Raji (cell line): ENCODE measurements around the gene C6orf58.

Experiments
- POLR2A ChIP-seq: IDR thresholded peaks from 2 replicates; pipeline ENCODE4 v1.6.1; 2011; ENCODE audit warnings: low read depth, low read length, control low read depth; ENCODE audit not compliant: insufficient read depth

Gene C6orf58

DNA sequence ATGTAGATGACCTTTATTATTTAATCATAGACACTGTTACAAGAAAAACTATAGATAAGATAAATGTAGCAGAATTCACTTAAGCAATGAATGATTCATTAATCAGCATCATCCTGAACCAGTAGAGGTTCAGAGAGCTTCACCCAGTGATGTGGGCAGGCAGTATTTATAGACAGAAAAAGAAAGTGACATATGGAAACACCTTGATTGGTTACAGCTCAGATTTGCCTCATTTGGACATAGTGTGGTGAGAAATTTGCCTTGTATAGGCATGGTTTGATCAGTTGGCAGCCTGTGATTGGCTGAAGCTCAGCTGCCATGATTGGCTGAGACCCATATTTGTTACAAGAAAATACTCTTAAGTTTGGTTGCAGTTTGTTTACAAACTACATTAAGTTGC is 4.6 kb downstream of the C6orf58 start:
- TF ChIP-seq POLR2A, result no peak

DNA sequence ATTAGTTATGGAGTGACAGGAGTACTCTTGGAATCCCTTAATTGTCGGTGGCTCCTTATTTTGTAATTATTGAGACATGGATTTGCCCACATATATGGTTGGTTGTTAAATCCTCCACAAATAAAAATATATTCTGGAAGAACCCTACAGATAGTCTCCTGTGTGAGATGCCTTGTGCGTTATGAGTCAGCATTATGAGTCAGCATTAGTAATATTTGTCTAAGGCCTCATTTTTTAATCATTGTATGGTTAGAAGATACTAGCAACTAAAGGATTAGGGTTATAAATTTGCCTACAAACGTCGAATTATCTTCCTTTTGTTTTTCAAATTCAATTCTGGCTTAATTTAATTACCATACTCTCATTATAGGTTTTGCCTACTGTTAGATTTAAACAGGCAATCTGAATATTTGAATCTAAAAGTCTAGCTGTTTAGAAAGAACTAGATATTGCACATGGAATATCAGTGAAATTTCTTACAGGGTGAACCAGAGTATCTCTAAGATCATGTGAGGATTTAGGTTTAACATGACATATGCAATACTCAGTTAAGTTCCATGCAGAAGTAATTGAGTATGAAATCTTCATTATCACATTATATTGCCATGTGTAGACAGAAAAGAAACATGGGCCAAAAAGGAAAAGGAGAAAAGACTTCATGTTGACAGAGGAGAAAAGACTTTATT is 5.9 kb downstream of the C6orf58 start:
- TF ChIP-seq POLR2A, result no peak

DNA sequence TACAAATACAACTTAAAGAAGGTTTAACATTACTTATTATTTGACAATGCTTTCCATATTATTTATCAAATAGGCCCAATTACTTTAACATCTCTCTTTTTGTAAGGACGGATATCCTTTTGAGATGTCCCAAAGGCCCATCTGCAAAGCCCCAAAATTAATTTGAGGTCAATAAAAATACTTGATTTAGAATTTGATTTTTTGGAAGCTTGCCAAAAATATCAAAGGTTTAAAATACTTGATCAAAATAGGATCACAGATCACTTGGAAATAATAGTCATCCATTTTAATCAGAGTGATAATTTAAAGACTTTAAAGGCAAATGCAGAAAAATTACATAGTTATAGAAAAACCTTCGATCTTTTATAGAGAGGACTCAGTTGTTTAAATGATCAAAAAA is 8.1 kb downstream of the C6orf58 start:
- TF ChIP-seq POLR2A, result no peak

DNA sequence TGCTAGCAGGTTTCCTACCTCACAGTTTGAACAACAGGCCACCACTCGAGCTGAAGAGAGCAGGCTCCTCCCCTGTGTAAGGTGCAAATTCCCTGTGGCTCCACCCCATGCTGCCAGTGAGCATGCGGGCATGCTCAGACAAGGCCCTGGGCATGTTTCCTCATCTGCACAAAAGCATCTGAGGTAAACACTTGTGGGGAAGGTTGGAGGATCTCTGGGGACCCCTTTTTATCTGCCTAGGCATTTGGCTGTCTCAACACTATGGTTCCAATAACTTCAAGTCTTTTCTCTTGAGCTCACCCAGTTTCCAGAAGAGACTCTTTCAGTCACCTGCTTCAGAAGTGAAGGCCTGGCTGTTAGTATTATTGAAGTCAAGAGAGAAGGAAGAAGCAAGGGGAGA is 9.4 kb downstream of the C6orf58 start:
- TF ChIP-seq POLR2A, result no peak

DNA sequence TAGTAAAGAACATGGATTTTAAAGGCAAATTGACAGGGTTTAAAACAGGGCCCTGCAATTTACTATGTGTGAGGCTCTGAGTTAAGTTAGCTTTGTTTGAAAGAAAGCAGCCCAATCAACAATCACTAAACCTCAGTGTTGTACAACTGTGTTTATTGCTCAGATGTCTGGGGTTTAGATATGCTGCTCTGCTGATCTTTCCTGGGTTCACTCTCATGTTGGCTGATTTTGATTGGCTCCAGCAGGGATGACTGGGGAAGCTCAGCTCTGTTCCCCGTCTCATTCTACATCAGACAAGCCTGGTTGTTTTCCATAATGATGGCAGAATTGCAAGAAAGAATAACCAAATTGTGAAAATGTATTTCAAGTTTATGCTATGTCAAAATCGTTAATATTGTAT is 10.9 kb downstream of the C6orf58 start:
- TF ChIP-seq POLR2A, result no peak

DNA sequence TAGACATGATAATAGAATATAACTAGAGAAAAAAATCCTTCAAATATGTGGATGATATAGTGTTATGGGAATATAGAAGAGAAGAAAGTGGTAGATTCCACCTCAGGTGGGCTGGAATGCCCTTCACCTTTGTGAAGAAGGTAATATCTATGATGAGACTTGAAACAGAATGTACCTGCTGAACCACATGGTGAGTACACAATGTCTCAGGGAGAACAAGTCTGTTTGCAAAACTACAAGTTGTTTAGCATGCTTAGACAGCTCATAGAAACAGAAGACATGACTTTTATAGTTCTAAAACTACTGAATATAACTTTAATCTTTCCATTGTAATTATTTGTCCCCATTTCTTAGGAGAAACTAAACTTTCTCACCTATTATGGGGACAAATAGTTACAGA is 12.2 kb downstream of the C6orf58 start:
- TF ChIP-seq POLR2A, result no peak

DNA sequence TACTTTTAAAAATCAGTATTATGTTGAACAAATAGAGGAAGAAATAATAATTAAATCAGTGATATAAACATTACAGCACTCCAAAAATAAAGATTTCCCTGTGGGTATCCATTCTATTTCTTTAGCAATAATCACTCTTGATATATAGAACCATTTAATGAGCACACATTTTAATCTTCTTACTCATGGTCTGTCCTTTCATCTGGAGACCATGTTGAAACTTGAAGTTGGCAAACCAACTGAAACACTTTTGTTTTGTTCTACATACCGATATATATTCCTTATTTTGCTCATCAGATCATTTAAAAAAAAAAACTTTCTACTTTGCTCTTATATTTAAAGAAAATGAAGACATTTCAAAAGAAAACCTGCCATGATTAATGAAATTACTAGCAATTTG is 13.4 kb downstream of the C6orf58 start:
- no peak for TF ChIP-seq POLR2A

DNA sequence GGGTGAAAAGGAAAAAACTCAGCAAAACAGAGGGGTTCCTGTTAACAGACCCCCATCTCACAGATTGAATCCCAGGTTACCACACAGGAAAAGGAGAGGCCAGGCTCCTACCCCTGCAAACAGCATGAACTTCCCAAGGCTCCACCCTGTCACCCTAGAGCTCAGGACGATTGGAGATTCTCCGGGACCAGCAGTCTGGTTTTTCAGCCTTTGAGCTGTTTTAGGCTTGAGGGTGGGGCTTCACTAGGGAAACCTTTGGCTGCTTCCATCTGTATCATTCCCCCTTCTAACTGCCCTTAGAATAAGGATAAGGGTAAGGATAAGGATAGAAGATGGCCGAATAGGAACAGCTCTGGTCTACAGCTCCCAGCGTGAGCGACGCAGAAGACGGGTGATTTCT is 16.0 kb downstream of the C6orf58 start:
- TF ChIP-seq POLR2A, result no peak

DNA sequence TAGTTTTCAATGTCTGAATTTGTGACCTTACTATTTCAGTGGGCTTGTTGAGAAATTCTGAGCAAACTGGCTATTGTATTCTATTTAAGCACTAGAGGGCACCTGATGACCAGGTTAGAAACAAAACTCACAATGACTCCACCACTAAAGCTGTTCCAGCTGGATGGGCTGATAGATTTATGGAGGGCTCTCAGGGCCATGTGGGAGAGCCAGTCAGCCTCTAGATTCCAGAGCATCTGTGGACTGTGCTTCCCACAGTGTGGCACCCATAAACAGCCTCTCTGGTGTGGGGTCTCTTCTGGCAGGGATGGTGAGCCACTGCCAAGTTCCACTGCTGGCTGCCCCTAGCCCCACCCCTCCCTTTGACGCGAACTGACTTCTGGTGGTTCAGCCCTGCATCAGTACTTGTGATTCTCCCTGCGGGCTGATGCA is 29.2 kb downstream of the C6orf58 start:
- TF ChIP-seq POLR2A, result no peak

DNA sequence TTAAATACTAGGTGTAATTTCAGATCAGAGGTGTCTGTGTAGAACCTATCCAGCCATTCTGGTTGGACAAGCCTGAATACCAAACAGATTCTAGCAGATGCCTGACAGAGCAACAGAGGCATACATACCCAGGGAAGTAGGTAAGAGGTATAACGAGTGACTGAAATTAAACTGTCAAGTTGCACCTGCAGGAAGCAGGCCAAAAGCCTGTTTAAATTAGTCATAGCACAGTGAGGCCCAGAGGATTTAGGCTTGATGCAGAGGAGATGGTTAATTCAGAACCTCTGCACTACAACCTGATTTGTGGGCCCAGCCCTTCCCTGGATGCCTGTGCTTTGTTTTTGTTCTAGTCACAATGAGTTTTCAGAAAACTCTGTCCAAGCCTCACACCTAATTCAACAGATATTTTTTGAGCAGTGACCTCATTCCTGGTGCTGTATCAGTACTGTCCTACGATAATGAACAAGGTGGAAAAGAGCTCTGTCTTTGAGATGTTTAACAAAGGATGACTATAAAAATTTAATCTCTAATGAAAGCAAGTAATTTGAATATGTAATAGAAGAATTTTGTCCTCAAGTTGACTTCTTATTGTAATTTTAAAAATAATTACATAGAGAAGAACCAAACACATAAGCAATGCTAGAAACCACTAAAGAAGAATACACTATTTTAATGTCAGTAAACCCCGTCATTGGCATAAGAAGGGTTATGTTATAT is 31.7 kb downstream of the C6orf58 start:
- TF ChIP-seq POLR2A, result no peak

DNA sequence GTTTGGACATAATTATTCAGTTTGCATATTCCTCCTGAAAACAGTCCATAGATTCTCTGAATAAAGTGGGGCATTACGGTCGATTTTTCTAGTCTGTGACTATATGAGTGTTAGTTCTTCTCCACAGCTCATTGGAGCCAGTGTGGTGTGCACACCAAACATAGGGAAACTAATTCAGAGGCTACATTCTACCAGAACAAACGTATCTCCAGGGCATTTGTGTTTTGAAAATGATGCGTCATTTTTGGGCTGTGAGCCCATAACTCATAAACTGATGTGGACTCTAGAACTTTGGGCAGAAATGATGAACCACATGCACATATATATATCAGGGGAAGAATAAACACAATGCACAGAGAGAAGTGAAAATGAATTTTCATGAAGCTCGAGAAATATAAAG is 41.8 kb downstream of the C6orf58 start:
- no peak for TF ChIP-seq POLR2A

DNA sequence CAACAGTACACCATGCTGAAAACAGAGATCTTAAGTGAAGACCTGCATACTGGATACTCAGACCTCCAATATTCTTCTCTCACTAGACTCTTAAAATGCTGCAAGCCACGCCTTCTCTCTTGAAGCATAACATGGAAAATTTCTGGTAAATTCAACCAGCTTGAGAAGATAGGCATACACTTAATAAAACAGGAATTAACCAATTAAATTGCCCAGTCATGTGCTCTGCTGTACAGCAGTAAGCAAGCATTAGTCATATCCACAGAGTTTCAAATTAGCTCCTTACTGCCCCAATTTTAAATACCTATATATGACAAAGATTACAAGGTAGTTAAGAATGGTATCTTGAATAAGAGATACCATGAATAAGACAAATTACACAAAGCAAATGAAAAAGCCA is 53.8 kb downstream of the C6orf58 start:
- TF ChIP-seq POLR2A, result no peak

DNA sequence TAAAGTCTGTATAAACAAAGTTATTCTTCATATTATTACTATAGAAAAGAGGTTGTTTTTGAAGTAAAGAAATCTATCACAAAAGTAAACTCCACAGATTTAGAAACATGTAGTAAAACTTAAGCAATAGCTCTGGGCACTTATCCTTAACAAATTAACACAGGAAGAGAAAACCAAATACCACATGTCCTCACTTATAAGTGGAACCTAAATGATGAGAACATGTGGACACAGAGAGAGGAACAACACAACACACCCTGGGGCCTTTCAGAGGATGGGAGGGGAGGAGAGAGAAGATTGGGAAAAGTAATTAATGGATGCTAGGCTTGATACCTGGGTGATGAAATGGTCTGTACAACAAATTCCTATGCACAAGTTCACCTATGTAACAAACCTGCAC is 57.2 kb downstream of the C6orf58 start:
- no peak for TF ChIP-seq POLR2A

DNA sequence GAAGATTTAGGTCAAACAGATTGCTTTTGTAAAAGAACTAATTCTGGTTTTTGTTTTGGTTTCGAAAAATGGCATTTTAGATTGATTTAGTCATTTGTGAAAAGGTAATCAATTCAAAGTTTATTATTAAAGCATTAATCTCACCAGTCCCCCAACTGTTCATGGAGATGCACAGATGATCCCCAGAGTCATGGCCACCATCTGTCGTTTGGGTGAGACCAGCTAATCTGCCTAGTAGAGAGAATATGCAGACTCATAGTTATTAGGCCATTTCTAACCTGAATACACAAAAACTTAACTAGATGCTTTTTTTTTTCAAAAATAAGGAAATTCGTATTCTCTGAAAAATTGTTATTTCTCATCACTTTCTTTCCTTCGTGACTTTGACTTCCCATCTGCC is 58.1 kb downstream of the C6orf58 start:
- TF ChIP-seq POLR2A, result no peak

DNA sequence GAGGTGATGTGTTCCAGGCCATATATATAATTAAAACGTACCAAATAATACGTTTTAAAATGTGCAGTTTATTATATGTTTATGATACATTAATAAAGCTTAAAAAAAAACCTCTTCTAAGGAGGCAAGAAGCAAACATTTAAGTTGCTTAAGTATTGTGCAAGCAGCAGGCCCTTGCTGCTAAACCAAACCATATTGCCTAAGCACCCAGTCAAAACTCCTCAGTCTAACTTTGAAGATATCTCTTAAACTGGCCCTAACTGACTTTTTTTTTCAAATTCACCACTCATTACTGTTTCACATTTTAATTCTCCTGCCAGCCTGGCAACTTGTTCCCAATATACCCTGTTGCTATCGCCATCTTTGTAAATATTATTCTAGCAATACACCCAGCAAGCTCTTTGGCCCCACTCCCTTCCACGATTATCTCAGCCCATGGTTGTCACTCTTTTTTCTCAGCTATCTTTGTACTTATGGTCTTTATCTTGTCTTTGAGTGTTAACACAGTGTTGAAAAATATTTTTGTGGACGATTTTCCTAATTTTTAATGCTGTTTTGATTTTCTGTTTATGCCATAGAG is 60.9 kb downstream of the C6orf58 start:
- TF ChIP-seq POLR2A, result no peak
